ENCODE data around the gene CFAP299.
"Not testable (repeated sequence)": the region's sequence is repeated elsewhere in the genome, so short reads cannot be mapped to it uniquely, and the experiment has no call there.

CFAP299 gene

DNA sequence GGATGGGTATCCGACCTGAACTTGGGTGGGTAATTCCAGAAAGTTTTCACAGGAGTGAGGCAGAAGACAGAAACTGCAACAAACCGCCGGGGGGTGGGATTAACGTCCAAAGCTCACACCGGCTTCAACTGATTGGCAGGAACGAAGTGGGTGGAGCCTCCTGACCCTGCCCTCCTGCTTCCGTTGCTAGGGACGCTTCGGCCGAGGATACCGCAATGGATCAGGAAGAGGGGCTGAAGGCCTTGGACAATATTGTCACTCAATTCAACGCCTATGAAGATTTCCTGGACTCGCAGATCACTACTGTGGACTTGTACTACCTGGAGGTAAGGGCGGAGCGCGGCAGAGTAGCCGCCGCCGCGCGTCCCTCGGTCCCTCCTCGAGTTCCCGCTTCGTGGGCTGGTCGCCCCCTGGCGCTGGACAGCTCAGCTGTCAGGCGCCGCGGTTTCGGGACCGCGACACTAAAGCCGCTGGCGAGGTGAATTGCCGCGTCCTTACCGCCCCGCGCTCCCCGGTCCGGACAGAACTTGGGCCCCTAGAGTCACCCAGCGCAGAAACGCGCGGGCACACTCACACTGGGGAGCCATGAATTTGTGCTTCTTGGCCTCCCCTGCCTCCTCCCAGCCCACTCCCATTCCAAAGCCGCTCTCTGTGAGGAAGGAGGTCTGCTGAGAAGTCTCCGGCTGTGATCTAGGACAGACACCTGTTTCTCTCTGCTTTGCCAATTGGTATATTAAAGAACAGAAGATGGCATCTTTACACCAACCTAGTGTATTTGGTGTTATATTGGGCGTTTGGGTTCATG is at the start of gene CFAP299:
TSS of gene CFAP299 (plus strand) at position 177 of the 805 bp plus-strand sequence.
- H3K4me3 ChIP-seq (ENCODE audit: low read depth, low read length) = peak within 1 kb of the TSS; percentile 42
- peak; percentile 14 for DNase-seq (ENCODE audit: low read depth)
- TF ChIP-seq, protein P1, sequence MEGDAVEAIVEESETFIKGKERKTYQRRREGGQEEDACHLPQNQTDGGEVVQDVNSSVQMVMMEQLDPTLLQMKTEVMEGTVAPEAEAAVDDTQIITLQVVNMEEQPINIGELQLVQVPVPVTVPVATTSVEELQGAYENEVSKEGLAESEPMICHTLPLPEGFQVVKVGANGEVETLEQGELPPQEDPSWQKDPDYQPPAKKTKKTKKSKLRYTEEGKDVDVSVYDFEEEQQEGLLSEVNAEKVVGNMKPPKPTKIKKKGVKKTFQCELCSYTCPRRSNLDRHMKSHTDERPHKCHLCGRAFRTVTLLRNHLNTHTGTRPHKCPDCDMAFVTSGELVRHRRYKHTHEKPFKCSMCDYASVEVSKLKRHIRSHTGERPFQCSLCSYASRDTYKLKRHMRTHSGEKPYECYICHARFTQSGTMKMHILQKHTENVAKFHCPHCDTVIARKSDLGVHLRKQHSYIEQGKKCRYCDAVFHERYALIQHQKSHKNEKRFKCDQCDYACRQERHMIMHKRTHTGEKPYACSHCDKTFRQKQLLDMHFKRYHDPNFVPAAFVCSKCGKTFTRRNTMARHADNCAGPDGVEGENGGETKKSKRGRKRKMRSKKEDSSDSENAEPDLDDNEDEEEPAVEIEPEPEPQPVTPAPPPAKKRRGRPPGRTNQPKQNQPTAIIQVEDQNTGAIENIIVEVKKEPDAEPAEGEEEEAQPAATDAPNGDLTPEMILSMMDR (IDR thresholded peaks at IDR 0.05; ENCODE audit: control insufficient read depth, extremely low read depth, insufficient read depth) = peak; percentile 34

DNA sequence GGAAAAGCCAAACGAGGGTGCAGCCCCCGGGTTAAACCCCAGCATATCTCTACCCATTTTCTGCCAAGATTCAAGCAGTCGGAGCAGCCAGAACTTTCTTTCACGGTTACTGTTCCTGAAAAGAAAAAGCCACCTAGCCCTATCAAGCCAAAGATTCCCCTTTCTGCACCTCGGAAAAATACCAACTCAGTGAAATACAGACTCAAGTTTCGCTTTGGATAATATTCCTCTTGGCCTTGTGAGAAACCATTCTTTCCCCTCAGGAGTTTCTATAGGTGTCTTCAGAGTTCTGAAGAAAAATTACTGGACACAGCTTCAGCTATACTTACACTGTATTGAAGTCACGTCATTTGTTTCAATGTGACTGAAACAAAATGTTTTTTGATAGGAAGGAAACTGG is 49.1 kb upstream of the CFAP299 start:
- TF ChIP-seq, protein P1 (IDR thresholded peaks at IDR 0.05; ENCODE audit: control insufficient read depth, extremely low read depth, insufficient read depth) = no peak
- no peak overlapping the region for H3K4me3 ChIP-seq (ENCODE audit: low read depth, low read length)
- DNase-seq (ENCODE audit: low read depth) = no peak

DNA sequence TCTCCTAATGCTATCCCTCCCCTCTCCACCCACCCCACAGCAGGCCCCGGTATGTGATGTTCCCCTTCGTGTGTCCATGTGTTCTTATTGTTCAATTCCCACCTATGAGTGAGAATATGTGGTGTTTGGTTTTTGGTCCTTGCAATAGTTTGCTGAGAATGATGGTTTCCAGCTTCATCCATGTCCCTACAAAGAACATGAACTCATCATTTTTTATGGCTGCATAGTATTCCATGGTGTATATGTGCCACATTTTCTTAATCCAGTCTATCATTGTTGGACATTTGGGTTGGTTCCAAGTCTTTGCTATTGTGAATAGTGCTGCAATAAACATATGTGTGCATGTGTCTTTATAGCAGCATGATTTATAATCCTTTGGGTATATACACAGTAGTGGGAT is 44.9 kb upstream of the CFAP299 start:
- H3K4me3 ChIP-seq (ENCODE audit: low read depth, low read length); DNase-seq (ENCODE audit: low read depth): not testable (repeated sequence)

DNA sequence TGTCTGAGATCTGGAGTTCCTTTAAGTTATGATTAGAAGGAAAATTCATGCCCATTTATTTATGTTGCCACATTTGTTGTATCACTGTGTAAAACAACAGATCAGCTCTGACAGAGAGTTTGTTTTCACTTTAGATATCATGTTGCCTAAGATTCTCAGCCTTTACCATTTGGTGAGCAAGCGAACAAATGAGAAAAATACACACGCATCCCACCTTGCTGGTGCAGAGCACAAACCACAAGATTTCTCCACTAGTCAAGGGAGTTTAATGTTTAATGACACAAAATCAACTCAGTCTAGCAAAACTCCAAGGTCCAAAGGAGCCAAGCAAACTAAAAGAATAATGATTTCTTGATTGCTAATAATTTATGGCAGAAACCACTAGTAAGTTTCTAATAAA is 41.3 kb upstream of the CFAP299 start:
- no peak for DNase-seq (ENCODE audit: low read depth)

DNA sequence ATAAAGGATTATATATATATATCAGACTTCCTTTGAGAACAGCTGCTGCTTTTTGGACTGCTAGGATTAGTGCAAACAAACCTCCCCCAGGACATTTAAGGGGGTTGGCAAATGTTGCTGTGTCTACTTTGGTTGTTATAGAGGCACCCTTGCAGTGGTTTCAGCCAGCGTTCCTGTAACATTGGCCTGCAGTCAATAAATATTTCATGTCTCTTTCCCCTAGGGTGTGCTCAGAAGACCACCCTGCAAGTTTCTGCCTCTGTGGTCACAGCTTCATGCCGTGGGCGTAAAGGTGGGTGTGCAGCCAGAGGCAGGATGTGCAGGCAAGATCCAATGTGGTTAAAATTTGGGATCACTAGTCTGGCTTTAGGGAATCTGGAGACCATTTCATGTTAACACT is 40.2 kb upstream of the CFAP299 start:
- DNase-seq (ENCODE audit: low read depth) = no peak
- H3K4me3 ChIP-seq (ENCODE audit: low read depth, low read length) = no peak overlapping the region
- TF ChIP-seq, protein P1 (IDR thresholded peaks at IDR 0.05; ENCODE audit: control insufficient read depth, extremely low read depth, insufficient read depth) = no peak

More for the DNA sequence above, 41.3 kb upstream of the CFAP299 start:
- TF ChIP-seq, protein P1 (IDR thresholded peaks at IDR 0.05; ENCODE audit: control insufficient read depth, extremely low read depth, insufficient read depth) = no peak
- no peak overlapping the region for H3K4me3 ChIP-seq (ENCODE audit: low read depth, low read length)

DNA sequence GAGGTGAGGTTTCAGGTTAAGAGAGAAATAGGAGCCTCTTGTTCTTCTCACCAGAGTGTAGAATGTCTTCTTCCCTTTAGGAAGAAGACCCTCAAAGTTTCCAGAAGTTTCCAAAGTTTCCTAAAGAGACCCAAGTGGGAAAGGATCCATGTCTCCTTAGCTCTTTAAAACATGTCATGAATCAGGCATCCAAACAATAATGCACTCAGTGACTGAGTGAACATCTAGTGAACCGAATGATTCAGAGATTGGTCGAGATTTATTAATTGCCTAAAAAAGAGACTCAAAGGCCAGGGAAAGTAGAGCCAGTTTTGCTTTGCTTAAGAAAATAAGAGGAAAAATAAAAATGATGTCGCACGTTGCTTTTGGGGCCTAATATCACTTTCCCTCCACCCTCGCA is 39.7 kb upstream of the CFAP299 start:
- no peak for DNase-seq (ENCODE audit: low read depth)
- TF ChIP-seq, protein P1 (IDR thresholded peaks at IDR 0.05; ENCODE audit: control insufficient read depth, extremely low read depth, insufficient read depth) = no peak
- no peak overlapping the region for H3K4me3 ChIP-seq (ENCODE audit: low read depth, low read length)

DNA sequence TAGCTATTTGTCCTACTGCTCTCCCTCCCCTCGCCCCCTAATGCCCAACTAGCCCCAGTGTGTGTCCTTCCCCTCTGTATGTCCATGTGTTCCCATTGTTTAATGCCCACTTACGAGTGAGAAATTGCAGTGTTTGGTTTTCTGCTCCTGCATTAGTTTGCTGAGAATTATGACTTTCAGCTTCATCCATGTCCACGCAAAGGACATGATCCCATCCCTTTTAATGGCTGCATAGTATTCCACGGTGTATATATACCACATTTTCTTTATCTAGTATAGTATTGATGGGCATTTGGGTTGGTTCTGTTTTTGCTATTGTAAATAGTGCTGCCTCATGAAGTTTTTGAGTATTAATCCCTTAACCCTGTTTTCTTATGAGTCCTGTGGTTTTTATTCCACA is 33.6 kb upstream of the CFAP299 start:
- no peak for DNase-seq (ENCODE audit: low read depth)

More for the DNA sequence above, 33.6 kb upstream of the CFAP299 start:
- H3K4me3 ChIP-seq (ENCODE audit: low read depth, low read length) = no peak overlapping the region
- TF ChIP-seq, protein P1 (IDR thresholded peaks at IDR 0.05; ENCODE audit: control insufficient read depth, extremely low read depth, insufficient read depth) = no peak
